Endothelial cell of umbilical vein (primary cell): ENCODE results near the gene ELL2. TPM values are rescaled to one million over a fixed set of nuclear protein-coding genes. Genes with fewer than 3 reads are reported as not detected.

Experiments used
- BruUV-seq: library from RNA; stranded (reverse); fragments of 400-500 nt; replicated peaks from 2 replicates; lab custom pipeline; 2021; lab: Mats Ljungman, UMichigan
- CTCF ChIA-PET: fragments of 300-600, 350-600 bp; sonication (Branson Sonifier 250); formaldehyde crosslinking; loops from one replicate; lab custom pipeline; 2021; ENCODE audit warnings: antibody characterized with exemption, inconsistent platforms; lab: Charles Lee
- POLR2A ChIA-PET: fragments of 300-600, 350-600 bp; sonication (Branson Sonifier 250); formaldehyde crosslinking; loops from one replicate; lab custom pipeline; 2021; ENCODE audit warnings: antibody characterized with exemption, inconsistent platforms; lab: Charles Lee
- DNase-seq: peaks from one replicate; pipeline ENCODE4 v3.0.0-alpha.2; 2011; ENCODE audit warnings: low read depth, low spot score
- FAIRE-seq: peaks from 2 replicates; lab custom pipeline; 2011; peaks lifted over from hg19 to GRCh38; lab: Jason Lieb, UNC
- H2AFZ ChIP-seq: 2 replicates; pipeline ENCODE4 v1.6.0; 2012; ENCODE audit warnings: low read depth, low read length, control low read depth, inconsistent platforms
- H3K27ac ChIP-seq: 2 replicates; pipeline ENCODE4 v1.5.1; 2011; ENCODE audit warnings: low read depth, mild to moderate bottlenecking, control low read depth, low read length, moderate library complexity; ENCODE audit not compliant: insufficient read depth
- H3K27me3 ChIP-seq, 2 experiments: 2 replicates each; pipeline versions ENCODE4 v1.6.0 to v1.6.1; 2011; ENCODE audit warnings: low read length in 2 of 2, mixed read lengths in 1 of 2; ENCODE audit not compliant: control insufficient read depth in 2 of 2, insufficient read depth in 2 of 2
- H3K36me3 ChIP-seq, 2 experiments: 2 replicates in 1 of 2; 3 replicates in 1 of 2; pipeline ENCODE4 v1.5.1; 2011; ENCODE audit warnings: low read length in 2 of 2, mild to moderate bottlenecking in 1 of 2, moderate library complexity in 1 of 2; ENCODE audit not compliant: control insufficient read depth in 2 of 2, insufficient read depth in 2 of 2; ENCODE audit errors: extremely low read depth in 1 of 2
- H3K4me1 ChIP-seq: 3 replicates; pipeline ENCODE4 v1.5.1; 2011; ENCODE audit warnings: mild to moderate bottlenecking, low read length; ENCODE audit not compliant: control insufficient read depth, insufficient read depth; ENCODE audit errors: extremely low read depth
- H3K4me2 ChIP-seq: 2 replicates; pipeline ENCODE4 v1.6.1; 2011; ENCODE audit warnings: low read length, control low read depth, mixed read lengths; ENCODE audit not compliant: insufficient read depth
- H3K4me3 ChIP-seq, 3 experiments: fragments of 200-600 bp in 1 of 3; sonication (generic), shearing (Covaris generic) in 1 of 3; replicated peaks in 1 of 3; 2 replicates each; pipeline ENCODE4 v1.5.1; 2011 to 2016; ENCODE audit warnings: control low read depth in 3 of 3, low read length in 3 of 3, mild to moderate bottlenecking in 2 of 3, inconsistent platforms in 1 of 3, low read depth in 1 of 3, moderate library complexity in 1 of 3; ENCODE audit not compliant: insufficient read depth in 1 of 3
- H3K79me2 ChIP-seq: 2 replicates; pipeline ENCODE4 v1.6.0; 2012; ENCODE audit warnings: low read length, inconsistent platforms; ENCODE audit not compliant: control insufficient read depth, insufficient read depth
- H3K9ac ChIP-seq: replicated peaks from 2 replicates; pipeline ENCODE3; 2011; ENCODE audit warnings: low read length, control low read depth; ENCODE audit not compliant: insufficient read depth; ENCODE audit errors: extremely low read depth
- H3K9me1 ChIP-seq: replicated peaks from 3 replicates; pipeline ENCODE4 v1.6.0; 2011; ENCODE audit warnings: mild to moderate bottlenecking, low read length; ENCODE audit not compliant: control insufficient read depth, insufficient read depth; ENCODE audit errors: extremely low read depth
- H3K9me3 ChIP-seq: replicated peaks from 2 replicates; pipeline ENCODE4 v1.5.1; 2012; ENCODE audit warnings: low read length, inconsistent platforms; ENCODE audit not compliant: control insufficient read depth, insufficient read depth
- H4K20me1 ChIP-seq: replicated peaks from 2 replicates; pipeline ENCODE3; 2011; ENCODE audit warnings: mild to moderate bottlenecking, low read length; ENCODE audit not compliant: control insufficient read depth, insufficient read depth; ENCODE audit errors: extremely low read depth
- EZH2 ChIP-seq: IDR thresholded peaks from 2 replicates; pipeline ENCODE4 v1.6.1; 2012; ENCODE audit warnings: borderline replicate concordance, low read depth, mild to moderate bottlenecking, moderate library complexity, low read length, inconsistent platforms; ENCODE audit not compliant: severe bottlenecking
- FOS ChIP-seq: IDR thresholded peaks from 2 replicates; pipeline ENCODE4 v1.6.1; 2011; ENCODE audit warnings: mild to moderate bottlenecking, low read length, moderate library complexity, borderline replicate concordance; ENCODE audit not compliant: insufficient read depth
- GATA2 ChIP-seq: IDR thresholded peaks from 2 replicates; pipeline ENCODE4 v1.7.0; 2011; ENCODE audit warnings: low read depth, mild to moderate bottlenecking, moderate library complexity, mixed read lengths, low read length; ENCODE audit not compliant: insufficient read length, insufficient read depth
- JUN ChIP-seq: IDR thresholded peaks from 2 replicates; pipeline ENCODE4 v1.6.1; 2011; ENCODE audit warnings: borderline replicate concordance, low read depth; ENCODE audit not compliant: insufficient read length, insufficient read depth
- MYC ChIP-seq: IDR thresholded peaks from one replicate; pipeline ENCODE4 v1.6.1; 2011; ENCODE audit warnings: mild to moderate bottlenecking, low read depth, low read length
- POLR2A ChIP-seq: IDR thresholded peaks from 2 replicates; pipeline ENCODE4 v1.6.1; 2012; ENCODE audit warnings: low read depth, mild to moderate bottlenecking, control low read depth, low read length
- POLR2AphosphoS5 ChIP-seq: IDR thresholded peaks from 2 replicates; pipeline ENCODE4 v1.6.1; 2012; ENCODE audit warnings: low read depth, mild to moderate bottlenecking, control low read depth, low read length, moderate library complexity; ENCODE audit not compliant: insufficient read depth
- dilution Hi-C: fragments of 300-500 bp; cut with MboI; formaldehyde crosslinking; loops from one replicate; pipeline ENCODE4 v1.15.0; 2019; ENCODE audit warnings: low sequenced_read_pairs; ENCODE audit not compliant: extremely low pct_ligation_motif_present
- intact Hi-C: fragments of 100-400 bp; cut with micrococcal nuclease; formaldehyde crosslinking; loops from one replicate; pipeline ENCODE4 v1.10.0; 2022
- polyA plus RNA-seq, 4 experiments: library from polyadenylated mRNA; depleted of rRNA in 3 of 4; stranded (reverse) in 3 of 4; unstranded in 1 of 4; fragments of >200 nt; gene quantifications; 2 replicates each; pipeline versions ENCODE4 v1.2.1 to v1.2.3, GENCODE V29; 2011 to 2012; ENCODE audit warnings: missing spikeins in 1 of 4
- total RNA-seq: library from RNA; stranded (reverse); gene quantifications from 2 replicates; pipeline ENCODE4 v1.2.3, GENCODE V29; 2021
- TF ChIP-seq, protein P1 (sequence below), 2 donors: IDR thresholded peaks; 1 replicate in 1 of 2; 2 replicates in 1 of 2; pipeline ENCODE4 v1.5.1; 2011; ENCODE audit warnings: low read length in 2 of 2, mild to moderate bottlenecking in 2 of 2, moderate library complexity in 2 of 2, control low read depth in 1 of 2, inconsistent platforms in 1 of 2, low read depth in 1 of 2; ENCODE audit not compliant: insufficient read depth in 1 of 2; ENCODE audit errors: extremely low read depth in 1 of 2
- TF ChIP-seq, protein P2 (sequence below): IDR thresholded peaks from 2 replicates; pipeline ENCODE4 v1.6.1; 2011; ENCODE audit not compliant: insufficient read depth, insufficient read length

ELL2 gene
- total and polyA plus RNA-seq, 2 donors (not counting 3 experiments of a cell fraction or from before 2014, with no cell fraction given): 6.8 to 26.0 TPM

DNA sequence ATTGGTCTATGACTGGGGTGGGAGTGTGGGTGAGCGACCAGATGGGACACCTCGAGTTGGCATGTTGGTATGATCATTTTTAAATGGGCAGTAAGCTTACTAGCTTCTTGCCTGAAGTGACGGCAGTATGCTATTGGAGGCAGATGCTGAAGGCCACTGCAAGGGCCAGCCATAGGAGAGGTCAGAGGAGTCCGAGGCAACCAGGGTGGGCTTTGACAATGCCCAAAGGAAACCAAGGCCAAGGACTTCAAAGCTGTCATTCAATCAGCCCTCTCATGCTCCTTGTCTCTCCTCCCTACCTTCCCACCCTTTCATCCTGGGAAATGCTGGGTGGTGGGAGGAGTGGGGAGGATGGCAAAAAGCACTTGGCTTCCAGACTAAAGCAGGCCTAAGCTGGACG, 82.0 kb downstream of the ELL2 start:
- FAIRE-seq (no peak), DNase-seq (no peak)
- Histone ChIP-seq H3K9me3 (no peaks in the 10 kb centered on the region), H3K9ac (no peak overlapping the region), H3K36me3 (no peaks in the 10 kb centered on the region), H4K20me1 (no peaks in the 10 kb centered on the region), H3K9me1 (no peaks in the 10 kb centered on the region), H2AFZ (no peak overlapping the region), H3K4me1 (no peaks in the 10 kb centered on the region), H3K27ac (no peak overlapping the region), H3K79me2 (no peaks in the 10 kb centered on the region), H3K4me2 (no peak overlapping the region), H3K27me3 (no peaks in the 10 kb centered on the region), H3K4me3 (no peak overlapping the region)
- ChIA-PET POLR2A (no interaction called here), CTCF (interaction anchor here (1.5 kb wide), 2 partner anchors 15 to 21 kb away, joined by 5 read pairs; no protein-coding TSS in a partner anchor)
- BruUV-seq: no TSS peak
- dilution Hi-C loops: no loop called here
- TF ChIP-seq MYC: no peak
- no peak for TF ChIP-seq GATA2
- TF ChIP-seq, protein P1, sequence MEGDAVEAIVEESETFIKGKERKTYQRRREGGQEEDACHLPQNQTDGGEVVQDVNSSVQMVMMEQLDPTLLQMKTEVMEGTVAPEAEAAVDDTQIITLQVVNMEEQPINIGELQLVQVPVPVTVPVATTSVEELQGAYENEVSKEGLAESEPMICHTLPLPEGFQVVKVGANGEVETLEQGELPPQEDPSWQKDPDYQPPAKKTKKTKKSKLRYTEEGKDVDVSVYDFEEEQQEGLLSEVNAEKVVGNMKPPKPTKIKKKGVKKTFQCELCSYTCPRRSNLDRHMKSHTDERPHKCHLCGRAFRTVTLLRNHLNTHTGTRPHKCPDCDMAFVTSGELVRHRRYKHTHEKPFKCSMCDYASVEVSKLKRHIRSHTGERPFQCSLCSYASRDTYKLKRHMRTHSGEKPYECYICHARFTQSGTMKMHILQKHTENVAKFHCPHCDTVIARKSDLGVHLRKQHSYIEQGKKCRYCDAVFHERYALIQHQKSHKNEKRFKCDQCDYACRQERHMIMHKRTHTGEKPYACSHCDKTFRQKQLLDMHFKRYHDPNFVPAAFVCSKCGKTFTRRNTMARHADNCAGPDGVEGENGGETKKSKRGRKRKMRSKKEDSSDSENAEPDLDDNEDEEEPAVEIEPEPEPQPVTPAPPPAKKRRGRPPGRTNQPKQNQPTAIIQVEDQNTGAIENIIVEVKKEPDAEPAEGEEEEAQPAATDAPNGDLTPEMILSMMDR (IDR thresholded peaks at IDR 0.05; ENCODE audit: extremely low read depth in 1 of 2, insufficient read depth in 1 of 2, low read depth in 1 of 2, low read length in 2 of 2): no peak
- no peak for TF ChIP-seq POLR2AphosphoS5
- TF ChIP-seq JUN: no peak
- TF ChIP-seq POLR2A: no peak
- no peak for TF ChIP-seq EZH2
- TF ChIP-seq, protein P2, sequence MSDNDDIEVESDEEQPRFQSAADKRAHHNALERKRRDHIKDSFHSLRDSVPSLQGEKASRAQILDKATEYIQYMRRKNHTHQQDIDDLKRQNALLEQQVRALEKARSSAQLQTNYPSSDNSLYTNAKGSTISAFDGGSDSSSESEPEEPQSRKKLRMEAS: no peak
- no peak for TF ChIP-seq FOS
- intact Hi-C loops: no loop called here
